Globus pallidus (tissue), 1 donor: ENCODE measurements around the gene HS2ST1.
"Not testable (repeated sequence)": the region's sequence is repeated elsewhere in the genome, so short reads cannot be mapped to it uniquely, and the experiment has no call there.

Experiments used
- DNase-seq: peaks from one replicate; pipeline ENCODE4 v3.0.0-alpha.2; 2015; ENCODE audit warnings: low spot score

HS2ST1 gene

GRCh38 chr1:86925742-86926141 is 11.3 kb downstream of the HS2ST1 start:
- no peak for DNase-seq

- DNase-seq: no peak
Measured at GRCh38 chr1:86926883-86927282, 12.4 kb downstream of the HS2ST1 start.

- DNase-seq: no peak
Measured at GRCh38 chr1:86928819-86929218, 14.4 kb downstream of the HS2ST1 start.

GRCh38 chr1:86933051-86933450 is 18.6 kb downstream of the HS2ST1 start:
- DNase-seq: no peak

- no peak for DNase-seq
Measured at GRCh38 chr1:86933562-86934377, 19.3 kb downstream of the HS2ST1 start.

- no peak for DNase-seq
Measured at GRCh38 chr1:86938450-86938849, 24.0 kb downstream of the HS2ST1 start.

- DNase-seq: no peak
Measured at GRCh38 chr1:86938855-86939254, 24.4 kb downstream of the HS2ST1 start.

GRCh38 chr1:86939406-86939805 is 25.0 kb downstream of the HS2ST1 start:
- DNase-seq: no peak

- DNase-seq: no peak
Measured at GRCh38 chr1:86940599-86940998, 26.2 kb downstream of the HS2ST1 start.

GRCh38 chr1:86942042-86942441 is 27.6 kb downstream of the HS2ST1 start:
- DNase-seq: no peak

GRCh38 chr1:86942743-86943142 is 28.3 kb downstream of the HS2ST1 start:
- no peak for DNase-seq

- no peak for DNase-seq
Measured at GRCh38 chr1:86948212-86948611, 33.8 kb downstream of the HS2ST1 start.

- DNase-seq: no peak
Measured at GRCh38 chr1:86950712-86951419, 36.4 kb downstream of the HS2ST1 start.

GRCh38 chr1:86951430-86951829 is 37.0 kb downstream of the HS2ST1 start:
- DNase-seq: no peak

- no peak for DNase-seq
Measured at GRCh38 chr1:86953167-86953566, 38.7 kb downstream of the HS2ST1 start.

- DNase-seq: no peak
Measured at GRCh38 chr1:86955678-86956077, 41.2 kb downstream of the HS2ST1 start.

- DNase-seq: no peak
Measured at GRCh38 chr1:86956221-86956620, 41.8 kb downstream of the HS2ST1 start.

GRCh38 chr1:86957221-86957620 is 42.8 kb downstream of the HS2ST1 start:
- no peak for DNase-seq

- no peak for DNase-seq
Measured at GRCh38 chr1:86960548-86960947, 46.1 kb downstream of the HS2ST1 start.

- DNase-seq: not testable (repeated sequence)
Measured at GRCh38 chr1:86963841-86964240, 49.4 kb downstream of the HS2ST1 start.

GRCh38 chr1:86965012-86965826 is 50.8 kb downstream of the HS2ST1 start:
- peak; percentile 13 for DNase-seq

GRCh38 chr1:86965827-86966182 is 51.4 kb downstream of the HS2ST1 start:
- no peak for DNase-seq

- DNase-seq: no peak
Measured at GRCh38 chr1:86970938-86971337, 56.5 kb downstream of the HS2ST1 start.
